Bronchial epithelial cell (primary cell): ENCODE measurements around the gene ZC2HC1B. TPM values are rescaled to one million over a fixed set of nuclear protein-coding genes. Genes with fewer than 3 reads are reported as not detected.
"Not testable (repeated sequence)": the region's sequence is repeated elsewhere in the genome, so short reads cannot be mapped to it uniquely, and the experiment has no call there.

Experiments used
- DNase-seq: peaks from one replicate; pipeline ENCODE4 v3.0.0-alpha.2; 2010; ENCODE audit warnings: low read depth
- FAIRE-seq: peaks from 2 replicates; lab custom pipeline; 2011; peaks lifted over from hg19 to GRCh38; lab: Jason Lieb, UNC
- H3K27me3 ChIP-seq: 2 replicates; pipeline ENCODE4 v1.5.1; 2011; ENCODE audit warnings: low read length; ENCODE audit not compliant: control insufficient read depth, insufficient read depth
- H3K36me3 ChIP-seq: 2 replicates; pipeline ENCODE4 v1.5.1; 2011; ENCODE audit warnings: low read length; ENCODE audit not compliant: control insufficient read depth, insufficient read depth
- H3K4me3 ChIP-seq: 2 replicates; pipeline ENCODE4 v1.5.1; 2011; ENCODE audit warnings: mild to moderate bottlenecking, low read depth, low read length, control low read depth
- CTCF ChIP-seq: IDR thresholded peaks from 2 replicates; pipeline ENCODE4 v1.5.1; 2011; ENCODE audit warnings: mild to moderate bottlenecking, moderate library complexity, low read length, control low read depth, inconsistent platforms; ENCODE audit not compliant: insufficient read depth, severe bottlenecking
- total RNA-seq: library from RNA; depleted of rRNA; stranded (reverse); fragments of >200 nt; gene quantifications from 2 replicates; pipeline ENCODE4 v1.2.1, GENCODE V29; 2014

The ZC2HC1B gene
- total RNA-seq, 1 donor from 2014 or later = not detected

DNA sequence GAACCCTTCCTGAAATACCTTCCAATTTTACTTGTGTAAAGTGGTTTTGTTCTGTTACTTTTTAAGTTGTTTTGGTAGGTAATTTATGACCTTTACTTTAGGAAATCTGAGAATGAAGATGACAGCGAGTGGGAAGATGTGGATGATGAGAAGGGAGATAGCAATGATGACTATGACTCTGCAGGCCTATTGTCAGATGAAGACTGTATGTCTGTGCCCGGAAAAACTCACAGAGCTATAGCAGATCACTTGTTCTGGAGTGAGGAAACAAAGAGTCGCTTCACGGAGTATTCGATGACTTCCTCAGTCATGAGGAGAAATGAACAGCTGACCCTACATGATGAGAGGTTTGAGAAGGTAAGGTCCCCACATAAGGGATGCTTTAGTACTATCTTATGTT lies 6.6 kb upstream of the ZC2HC1B start:
- no peak for DNase-seq
- FAIRE-seq = no peak
- no peak for TF ChIP-seq CTCF
- H3K27me3 ChIP-seq = no peaks in the 10 kb centered on the region
- H3K36me3 ChIP-seq = peaks cover 19% of the 10 kb centered on the region
- no peak overlapping the region for H3K4me3 ChIP-seq

GRCh38 chr6:143859891-143860660 lies 4.2 kb upstream of the ZC2HC1B start:
- no peak for DNase-seq
- H3K36me3 ChIP-seq = peaks cover 19% of the 10 kb centered on the region

GRCh38 chr6:143863771-143864170 lies 503 bp upstream of the ZC2HC1B start:
- Histone ChIP-seq H3K4me3 (no peak overlapping the region), H3K27me3 (no peaks in the 10 kb centered on the region), H3K36me3 (peaks cover 6% of the 10 kb centered on the region)
- TF ChIP-seq CTCF = no peak
- FAIRE-seq = no peak
- no peak for DNase-seq

More at GRCh38 chr6:143859891-143860660, 4.2 kb upstream of the ZC2HC1B start:
- no peak for FAIRE-seq
- no peak overlapping the region for H3K4me3 ChIP-seq
- TF ChIP-seq CTCF = no peak
- H3K27me3 ChIP-seq = no peaks in the 10 kb centered on the region

DNA sequence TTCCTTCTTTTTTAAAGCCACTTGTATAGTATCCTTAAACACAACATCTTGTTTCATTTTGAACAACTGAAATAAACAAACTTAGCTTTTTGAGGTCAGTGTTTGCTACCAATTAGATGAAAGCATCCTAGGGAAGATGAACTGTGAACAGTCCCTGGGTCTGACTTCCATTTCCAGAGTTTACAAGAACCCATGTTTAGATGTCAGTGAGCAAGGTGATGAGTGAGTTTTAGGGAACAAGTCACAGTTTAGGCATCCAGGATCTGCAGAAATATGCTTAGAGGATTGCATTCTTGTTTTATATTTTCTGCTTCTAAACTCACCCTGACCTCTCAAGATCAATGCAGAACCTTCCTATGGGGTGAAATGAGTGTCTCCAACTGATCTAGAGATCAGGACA lies 3.0 kb downstream of the ZC2HC1B start:
- no peaks in the 10 kb centered on the region for H3K36me3 ChIP-seq
- no peaks in the 10 kb centered on the region for H3K27me3 ChIP-seq
- DNase-seq (no peak), FAIRE-seq (no peak)
- TF ChIP-seq CTCF = no peak
- H3K4me3 ChIP-seq = no peak overlapping the region

- H3K4me3 ChIP-seq, H3K27me3 ChIP-seq, H3K36me3 ChIP-seq, FAIRE-seq: not testable (repeated sequence)
- DNase-seq = peak; percentile 15
These were observed 4.5 kb downstream of the ZC2HC1B start for GRCh38 chr6:143868808-143869207.

DNA sequence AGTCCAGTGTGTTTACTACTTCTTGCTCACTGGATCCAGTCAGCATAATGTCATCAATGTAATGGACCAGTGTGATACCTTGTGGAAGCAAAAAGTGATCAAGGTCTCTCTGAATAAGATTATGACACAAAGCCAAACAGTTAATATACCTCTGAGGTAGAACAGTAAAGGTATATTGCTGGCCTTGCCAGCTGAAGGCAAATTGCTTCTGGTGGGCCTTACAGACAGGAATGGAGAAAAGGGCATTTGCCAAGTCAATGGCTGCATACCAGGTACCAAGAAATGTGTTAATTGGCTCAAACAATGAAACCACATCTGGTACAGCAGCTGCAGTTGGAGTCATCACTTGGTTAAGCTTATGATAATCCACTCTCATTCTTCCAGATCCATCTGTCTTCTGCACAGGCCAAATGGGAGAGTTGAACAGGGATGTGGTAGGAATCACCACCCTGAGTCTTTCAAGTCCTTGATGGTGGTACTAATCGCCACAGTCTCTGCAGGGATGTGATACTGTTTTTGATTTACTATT lies 7.0 kb downstream of the ZC2HC1B start:
- not testable (repeated sequence) for DNase-seq, FAIRE-seq, H3K36me3 ChIP-seq, H3K27me3 ChIP-seq, H3K4me3 ChIP-seq

- Histone ChIP-seq H3K27me3 (no peaks in the 10 kb centered on the region), H3K4me3 (no peak overlapping the region), H3K36me3 (no peaks in the 10 kb centered on the region)
- FAIRE-seq (no peak), DNase-seq (no peak)
- TF ChIP-seq CTCF = no peak
These were observed 7.9 kb downstream of the ZC2HC1B start for GRCh38 chr6:143872201-143872600.

DNA sequence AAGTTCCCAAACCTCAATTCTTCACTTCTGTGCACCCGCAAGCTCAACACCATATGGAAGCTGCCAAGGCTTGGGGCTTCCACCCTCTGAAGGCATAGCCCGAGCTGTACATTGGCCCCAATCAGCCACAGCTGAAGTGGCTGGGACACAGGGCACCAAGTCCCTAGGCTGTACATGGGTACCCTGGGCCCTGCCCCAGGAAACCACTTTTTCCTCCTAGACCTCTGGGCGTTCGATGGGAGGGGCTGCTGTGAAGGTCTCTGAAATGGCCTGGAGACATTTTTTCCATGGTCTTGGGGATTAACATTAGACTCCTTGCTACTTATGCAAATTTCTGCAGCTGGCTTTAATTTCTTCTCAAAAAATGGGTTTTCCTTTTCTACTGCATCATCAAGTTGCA lies 9.3 kb downstream of the ZC2HC1B start:
- DNase-seq, FAIRE-seq, H3K4me3 ChIP-seq: not testable (repeated sequence)

DNA sequence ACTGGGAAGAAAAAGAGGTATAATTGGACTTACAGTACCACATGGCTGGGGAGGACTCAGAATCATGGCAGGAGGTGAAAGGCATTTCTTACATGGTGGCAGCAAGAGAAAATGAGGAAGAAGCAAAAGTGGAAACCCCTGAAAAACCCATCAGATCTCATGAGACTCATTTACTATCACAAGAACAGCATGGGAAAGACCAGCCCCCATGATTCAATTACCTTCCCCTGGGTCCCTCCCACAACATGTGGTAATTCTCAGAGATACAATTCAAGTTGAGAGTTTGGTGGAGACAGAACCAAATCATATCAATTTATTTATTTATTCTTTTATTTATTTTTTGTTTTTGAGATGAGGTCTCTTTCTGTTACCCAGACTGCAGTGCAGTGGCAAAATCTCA lies 10.2 kb downstream of the ZC2HC1B start:
- FAIRE-seq, DNase-seq, H3K36me3 ChIP-seq, H3K4me3 ChIP-seq, H3K27me3 ChIP-seq: not testable (repeated sequence)

More for the DNA sequence above, 9.3 kb downstream of the ZC2HC1B start:
- H3K27me3 ChIP-seq, H3K36me3 ChIP-seq: not testable (repeated sequence)
